IPS-20b (cell line): ENCODE results near the gene FABP6.

Experiments used
- H3K27ac ChIP-seq: one replicate; pipeline ENCODE4 v1.5.1; 2013; ENCODE audit warnings: low read length
- H3K27me3 ChIP-seq: 2 replicates; pipeline ENCODE4 v1.6.1; 2013; ENCODE audit warnings: mild to moderate bottlenecking, low read length, inconsistent platforms; ENCODE audit not compliant: insufficient read depth
- H3K36me3 ChIP-seq: 2 replicates; pipeline ENCODE4 v1.6.1; 2013; ENCODE audit warnings: low read depth, mild to moderate bottlenecking, inconsistent platforms, low read length, moderate library complexity; ENCODE audit not compliant: insufficient read depth
- H3K4me1 ChIP-seq: 2 replicates; pipeline ENCODE4 v1.6.1; 2013; ENCODE audit warnings: mild to moderate bottlenecking, control low read depth, inconsistent platforms, low read length, moderate library complexity; ENCODE audit not compliant: insufficient read depth
- H3K4me3 ChIP-seq: 2 replicates; pipeline ENCODE4 v1.5.1; 2013; ENCODE audit warnings: mild to moderate bottlenecking, low read length, inconsistent platforms
- H3K9ac ChIP-seq: 2 replicates; pipeline ENCODE4 v1.6.1; 2013; ENCODE audit warnings: low read depth, mild to moderate bottlenecking, inconsistent platforms, low read length, moderate library complexity
- H3K9me3 ChIP-seq: 2 replicates; pipeline ENCODE4 v1.6.1; 2013; ENCODE audit warnings: mild to moderate bottlenecking, low read depth, low read length, inconsistent platforms; ENCODE audit not compliant: insufficient read depth

The FABP6 gene

DNA sequence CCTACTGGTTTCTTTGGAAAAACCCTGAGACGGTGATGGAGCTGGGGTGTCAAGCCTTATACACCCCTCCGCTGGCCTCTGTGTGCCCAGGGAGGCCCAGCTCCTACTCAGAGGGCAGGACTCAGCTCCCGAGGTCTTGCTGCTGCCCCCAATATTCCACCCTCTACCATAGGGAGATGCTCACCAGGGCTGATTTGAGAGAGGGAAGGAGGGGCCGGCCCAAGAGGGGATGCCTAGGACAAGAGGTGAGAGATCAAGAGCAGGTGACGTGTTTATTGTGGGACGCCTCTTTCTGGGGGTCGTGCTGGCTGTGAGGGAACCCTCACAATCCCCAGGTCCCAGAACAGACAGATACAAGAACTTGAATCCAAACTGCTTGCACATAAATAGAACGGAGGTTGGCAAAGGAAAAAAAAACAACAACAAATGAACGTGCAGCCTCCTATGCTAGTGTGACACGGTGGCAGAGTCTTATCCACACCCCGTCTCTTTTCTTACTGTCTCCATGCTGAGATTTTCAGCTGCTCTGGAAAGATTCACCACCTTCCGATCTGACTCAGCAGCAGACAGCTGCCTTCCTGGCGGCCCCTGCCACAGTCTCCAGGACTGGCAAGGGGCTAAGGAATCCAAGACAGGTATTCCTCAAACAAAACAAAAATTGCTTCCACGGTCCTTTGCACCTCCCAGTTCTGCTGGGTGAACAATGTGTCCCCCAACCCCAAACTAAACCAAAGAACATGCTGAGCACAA lies 22.3 kb downstream of the FABP6 start:
- no peak overlapping the region for H3K27ac ChIP-seq
- peaks cover 55% of the 10 kb centered on the region for H3K36me3 ChIP-seq
- H3K27me3 ChIP-seq, result no peaks in the 10 kb centered on the region
- H3K4me3 ChIP-seq, result no peak overlapping the region
- no peaks in the 10 kb centered on the region for H3K9me3 ChIP-seq
- no peaks in the 10 kb centered on the region for H3K4me1 ChIP-seq
- H3K9ac ChIP-seq, result no peak overlapping the region

DNA sequence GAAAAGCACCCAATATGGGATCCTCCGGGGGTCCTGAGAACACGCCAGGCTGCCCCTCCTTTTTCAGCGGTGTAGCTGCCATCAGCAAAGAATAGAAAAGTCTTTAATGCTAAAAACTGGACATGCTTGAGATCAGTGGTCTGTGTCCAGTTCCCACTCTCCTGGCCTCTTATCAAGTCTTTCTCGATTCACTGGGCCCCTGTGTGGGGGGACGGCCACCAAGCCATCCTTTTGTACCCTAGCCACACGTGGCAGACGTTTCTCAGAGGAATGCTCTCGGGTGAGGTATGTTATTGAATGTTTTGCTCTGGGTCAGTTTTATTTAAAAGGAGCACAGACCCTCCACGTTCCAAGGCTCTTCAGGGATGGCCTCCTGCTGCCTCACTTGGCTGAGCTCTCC lies 23.6 kb downstream of the FABP6 start:
- no peak overlapping the region for H3K9ac ChIP-seq
- no peaks in the 10 kb centered on the region for H3K4me1 ChIP-seq
- no peaks in the 10 kb centered on the region for H3K9me3 ChIP-seq
- H3K36me3 ChIP-seq, result peaks cover 55% of the 10 kb centered on the region
- H3K27me3 ChIP-seq, result no peaks in the 10 kb centered on the region
- H3K4me3 ChIP-seq, result no peak overlapping the region
- no peak overlapping the region for H3K27ac ChIP-seq

DNA sequence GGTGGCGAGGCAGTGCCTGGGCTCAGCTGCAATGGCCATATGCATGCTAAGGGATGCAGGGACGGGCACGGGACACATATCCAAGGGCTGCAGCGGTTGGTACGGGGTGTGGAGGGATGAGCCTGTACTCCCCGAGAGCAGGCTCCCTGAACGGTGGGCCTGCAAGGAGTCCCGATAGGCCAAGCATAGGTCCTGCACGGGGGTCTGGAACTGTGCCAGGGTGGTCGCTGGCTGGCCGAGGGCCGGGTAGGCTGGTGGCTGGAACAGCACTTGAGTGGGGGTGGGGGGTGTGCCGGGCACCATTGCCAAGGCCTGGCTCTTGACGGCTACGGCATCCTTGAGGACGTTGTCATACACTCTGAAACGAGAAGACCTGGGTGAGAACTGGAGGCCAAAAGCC lies 24.1 kb downstream of the FABP6 start:
- Histone ChIP-seq H3K36me3 (peaks cover 61% of the 10 kb centered on the region), H3K27me3 (no peaks in the 10 kb centered on the region), H3K4me1 (no peaks in the 10 kb centered on the region), H3K4me3 (no peak overlapping the region), H3K9ac (no peak overlapping the region), H3K9me3 (no peaks in the 10 kb centered on the region), H3K27ac (no peak overlapping the region)

DNA sequence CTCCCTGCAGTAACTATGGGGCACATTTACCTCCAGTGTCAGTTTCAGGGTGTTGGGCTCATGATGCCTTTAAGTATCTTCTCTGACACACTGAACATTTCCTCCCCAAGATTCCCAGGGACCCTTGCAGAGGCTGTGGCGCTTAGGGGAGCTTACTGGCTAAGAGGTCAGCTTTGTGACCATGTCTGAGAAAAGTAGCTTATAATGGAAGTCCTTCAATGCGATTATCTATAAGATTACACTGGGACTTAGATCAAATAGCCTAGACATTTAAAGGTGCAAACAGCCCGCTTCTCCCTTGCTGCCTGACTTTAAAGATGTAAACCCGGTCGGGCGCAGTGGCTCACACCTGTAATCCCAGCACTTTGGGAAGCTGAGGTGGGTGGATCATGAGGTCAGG lies 25.4 kb downstream of the FABP6 start:
- Histone ChIP-seq H3K4me3 (no peak overlapping the region), H3K27ac (no peak overlapping the region), H3K36me3 (peaks cover 73% of the 10 kb centered on the region), H3K27me3 (no peaks in the 10 kb centered on the region), H3K9ac (no peak overlapping the region), H3K9me3 (no peaks in the 10 kb centered on the region), H3K4me1 (0 out of 2 replicates have a peak, but pooled peaks cover under 1% of the 10 kb centered on the region)

DNA sequence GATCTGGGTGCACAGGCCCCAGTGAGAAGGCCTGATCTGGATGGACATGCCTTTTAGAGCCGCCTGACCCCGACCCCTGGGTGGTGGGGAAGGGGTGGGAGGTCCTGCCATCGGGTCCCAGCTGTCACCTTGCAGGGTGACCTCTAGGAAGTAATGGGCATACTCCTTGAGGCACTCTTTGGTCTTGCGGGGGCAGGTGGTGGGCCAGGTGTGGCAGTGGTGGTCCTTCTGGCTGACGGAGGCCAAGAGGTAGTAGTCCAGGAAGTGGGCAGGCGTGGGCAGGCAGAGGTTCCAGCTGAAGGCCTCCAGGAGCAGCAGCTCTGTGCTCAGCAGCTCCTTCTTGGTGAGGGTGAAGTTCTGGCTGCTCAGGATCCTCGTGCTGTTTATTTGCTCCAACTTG lies 30.0 kb downstream of the FABP6 start:
- Histone ChIP-seq H3K4me1 (peaks cover 26% of the 10 kb centered on the region), H3K9me3 (no peaks in the 10 kb centered on the region), H3K9ac (no peak overlapping the region), H3K27ac (no peak overlapping the region), H3K27me3 (no peaks in the 10 kb centered on the region), H3K36me3 (peaks cover 53% of the 10 kb centered on the region), H3K4me3 (no peak overlapping the region)

DNA sequence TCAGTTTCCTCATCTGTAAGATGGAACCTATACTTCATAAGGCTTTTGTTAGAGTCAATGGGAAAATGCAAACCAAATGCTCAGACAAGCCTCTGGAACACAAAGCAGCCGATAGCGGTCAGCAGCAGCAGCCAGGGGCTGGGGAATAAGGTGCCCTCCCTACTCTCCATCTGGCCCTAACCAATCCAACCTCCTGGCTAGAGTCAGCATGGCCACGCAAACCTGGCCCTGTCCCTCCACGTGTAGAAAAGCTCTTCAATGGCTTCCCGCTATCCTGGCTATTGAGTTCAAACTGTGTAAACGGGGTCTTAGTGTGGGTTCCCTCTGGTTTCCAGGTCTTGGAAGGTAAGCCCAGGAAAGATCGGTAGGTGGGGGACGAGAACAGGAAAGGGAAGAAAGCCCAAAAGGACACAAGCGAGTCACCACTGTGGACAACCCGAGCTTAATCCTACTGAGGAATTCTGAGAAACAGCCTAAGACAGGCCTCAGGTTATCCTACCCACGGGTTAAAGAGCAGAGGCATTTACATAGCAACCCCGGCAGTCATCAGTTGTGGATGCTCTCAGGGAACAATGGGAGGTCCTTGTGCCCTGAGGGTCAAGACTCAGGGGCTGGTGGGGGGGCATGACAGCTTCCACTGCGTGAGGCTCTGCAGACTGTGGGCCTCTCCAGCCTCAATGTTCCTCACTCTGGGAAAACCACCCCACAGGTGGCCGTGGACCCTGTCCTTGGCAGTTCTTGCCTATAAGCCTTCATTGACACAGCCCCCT lies 30.9 kb downstream of the FABP6 start:
- no peak overlapping the region for H3K4me3 ChIP-seq
- H3K9ac ChIP-seq, result no peak overlapping the region
- peaks cover 26% of the 10 kb centered on the region for H3K4me1 ChIP-seq
- H3K9me3 ChIP-seq, result no peaks in the 10 kb centered on the region
- no peaks in the 10 kb centered on the region for H3K27me3 ChIP-seq
- H3K27ac ChIP-seq, result no peak overlapping the region
- peaks cover 45% of the 10 kb centered on the region for H3K36me3 ChIP-seq

DNA sequence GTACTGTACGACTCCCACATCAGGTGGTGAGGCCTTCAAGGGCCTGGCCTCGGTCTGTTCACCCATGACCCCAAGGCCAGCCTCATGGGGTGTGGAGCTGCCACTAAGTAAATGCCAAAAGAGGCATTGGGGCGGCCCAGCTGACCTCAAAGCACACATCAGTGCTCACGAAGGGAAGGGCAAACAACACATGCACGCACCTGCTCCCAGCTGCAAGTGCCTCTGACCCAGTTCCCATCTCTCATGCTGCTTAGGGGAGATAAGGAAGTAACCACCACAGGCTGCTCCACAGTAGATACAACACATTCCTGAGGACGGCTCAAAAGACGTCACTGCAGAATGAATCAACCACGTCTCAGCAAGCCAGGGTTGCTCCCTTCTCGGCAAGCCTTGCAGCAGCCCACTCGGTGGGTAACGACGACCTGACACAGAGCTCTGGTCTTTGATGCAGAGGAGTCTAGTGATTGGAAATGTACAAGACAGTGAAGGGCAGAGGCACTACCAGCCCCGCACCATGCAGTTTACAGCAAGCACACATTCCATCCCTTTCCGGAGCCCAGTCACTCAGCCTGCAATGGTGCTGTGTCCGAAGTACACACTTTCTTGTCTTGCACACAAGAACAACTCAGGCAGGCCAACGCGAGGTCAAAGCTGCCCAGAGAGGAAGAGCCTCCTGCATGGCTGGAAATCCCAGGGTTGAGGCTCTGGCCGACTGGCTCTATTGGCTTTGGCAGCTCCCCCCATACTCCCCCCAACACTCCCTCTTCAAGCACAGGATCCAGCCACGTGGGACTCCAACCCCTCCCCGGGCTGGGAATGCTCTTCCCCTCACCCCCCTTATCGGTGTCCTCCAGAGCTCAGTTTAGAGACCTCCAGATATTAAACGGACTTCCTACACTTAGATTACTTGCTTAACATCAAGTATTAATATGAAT lies 31.8 kb downstream of the FABP6 start:
- Histone ChIP-seq H3K27me3 (no peaks in the 10 kb centered on the region), H3K4me3 (no peak overlapping the region), H3K27ac (no peak overlapping the region), H3K4me1 (peaks cover 31% of the 10 kb centered on the region), H3K36me3 (peaks cover 36% of the 10 kb centered on the region), H3K9ac (no peak overlapping the region), H3K9me3 (no peaks in the 10 kb centered on the region)

DNA sequence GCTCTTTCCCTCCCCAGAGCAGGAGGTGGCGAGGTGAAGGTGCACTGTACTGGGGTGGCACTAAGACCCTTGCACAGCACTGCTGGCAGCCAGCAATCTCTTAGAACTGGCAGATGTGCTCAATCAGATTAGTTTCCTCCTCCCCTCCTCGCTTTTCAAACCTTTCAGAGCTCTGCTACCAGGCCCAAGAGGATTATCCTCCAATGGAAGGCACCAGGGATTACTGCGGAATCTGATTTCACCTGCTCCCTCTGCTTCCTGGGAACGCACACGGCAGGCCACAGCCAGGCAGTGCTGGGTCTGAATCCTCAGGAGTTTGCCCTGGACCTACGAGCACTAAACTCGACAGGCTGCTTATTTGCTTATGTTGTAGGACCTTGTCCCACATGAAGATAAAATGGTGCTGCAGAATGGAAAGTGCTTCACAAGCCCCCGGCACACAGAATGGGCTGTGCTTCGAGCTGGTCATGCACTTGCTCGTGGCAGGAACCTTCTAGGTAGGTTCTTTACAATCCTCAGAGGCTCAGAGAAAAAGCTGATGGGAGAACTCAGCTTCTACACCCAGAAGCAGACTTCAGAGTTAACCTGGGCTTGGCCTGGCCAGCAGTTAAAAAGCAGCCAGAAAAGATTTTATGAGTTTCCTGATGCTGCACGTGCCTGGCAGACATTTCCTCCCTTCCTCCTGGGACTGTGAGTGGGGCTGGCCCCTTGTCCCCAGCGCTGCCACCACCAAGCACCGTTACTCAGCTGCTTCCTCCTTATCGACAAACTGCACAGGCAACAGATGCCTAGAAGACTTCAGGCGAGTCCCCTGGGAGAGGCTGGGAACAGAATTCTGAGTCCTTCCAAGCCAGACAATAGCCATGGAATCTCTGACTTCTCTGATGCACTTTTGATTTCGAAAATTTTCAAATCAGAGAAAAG lies 33.1 kb downstream of the FABP6 start:
- no peaks in the 10 kb centered on the region for H3K9me3 ChIP-seq
- H3K27me3 ChIP-seq, result no peaks in the 10 kb centered on the region
- H3K4me3 ChIP-seq, result no peak overlapping the region
- no peak overlapping the region for H3K27ac ChIP-seq
- no peak overlapping the region for H3K9ac ChIP-seq
- H3K36me3 ChIP-seq, result peaks cover 32% of the 10 kb centered on the region
- peaks cover 43% of the 10 kb centered on the region for H3K4me1 ChIP-seq

DNA sequence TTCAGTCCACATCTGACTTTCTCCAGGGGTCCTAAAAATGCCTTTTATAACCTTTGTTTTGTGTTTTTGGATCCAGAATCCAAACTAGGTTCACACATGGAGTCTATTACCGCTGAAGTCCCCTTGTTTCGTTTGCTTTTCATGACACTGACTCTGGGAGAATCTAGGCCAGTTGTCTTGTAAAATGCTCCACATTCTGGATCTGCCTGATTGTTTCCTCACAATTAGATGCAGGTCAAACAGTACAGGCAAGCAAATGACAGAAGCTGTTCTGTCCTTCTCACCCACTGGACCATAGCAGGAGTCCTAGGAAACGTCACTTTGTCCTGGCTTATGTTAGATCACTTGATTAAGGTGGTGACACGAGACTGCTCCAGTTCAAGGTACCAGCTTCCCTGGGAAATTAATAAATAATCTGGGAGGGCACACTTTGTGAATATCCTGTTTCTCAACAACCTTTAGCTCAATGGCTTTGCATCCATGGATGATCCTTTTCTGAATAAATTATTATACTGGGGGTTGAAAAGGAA lies 34.1 kb downstream of the FABP6 start:
- Histone ChIP-seq H3K27ac (no peak overlapping the region), H3K36me3 (peaks cover 33% of the 10 kb centered on the region), H3K9me3 (no peaks in the 10 kb centered on the region), H3K27me3 (no peaks in the 10 kb centered on the region), H3K4me3 (no peak overlapping the region), H3K9ac (no peak overlapping the region), H3K4me1 (peaks cover 51% of the 10 kb centered on the region)

DNA sequence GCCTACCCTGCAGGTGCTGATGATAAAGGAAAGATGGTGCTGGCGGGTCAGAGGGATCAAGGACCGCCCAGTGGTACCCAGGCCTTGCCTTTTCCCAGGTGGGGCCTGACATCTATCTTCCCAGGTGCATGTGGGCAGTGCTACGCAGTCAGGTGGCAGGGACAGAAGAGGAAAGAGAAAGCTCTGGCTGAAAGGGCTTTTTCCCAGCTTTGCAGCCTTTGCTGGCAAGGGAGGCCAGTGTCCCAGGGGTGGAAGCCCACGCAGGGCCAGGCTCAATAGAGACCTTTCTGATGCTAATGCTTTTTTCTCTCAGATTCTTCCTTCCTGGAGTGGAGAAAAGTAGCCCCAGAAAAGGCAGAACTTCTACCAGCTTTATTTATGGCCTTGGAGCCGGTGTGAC lies 36.7 kb downstream of the FABP6 start:
- H3K4me1 ChIP-seq, result peaks cover 46% of the 10 kb centered on the region
- no peak overlapping the region for H3K27ac ChIP-seq
- H3K36me3 ChIP-seq, result peaks cover 29% of the 10 kb centered on the region
- H3K4me3 ChIP-seq, result peak overlapping the region; percentile 8; the same call in 1 of the 2 replicates
- no peaks in the 10 kb centered on the region for H3K27me3 ChIP-seq
- H3K9me3 ChIP-seq, result no peaks in the 10 kb centered on the region
- peak overlapping the region; percentile 26; the same call in 1 of the 2 replicates for H3K9ac ChIP-seq
